Measurements from ENCODE around the gene ALLC. TPM values are rescaled to one million over a fixed set of nuclear protein-coding genes. Genes with fewer than 3 reads are reported as not detected.

The ALLC gene
- total RNA-seq, 1 experiment from 2014 or later, result not detected

- Mint-ChIP-seq H3K36me3 (ENCODE audit: insufficient read depth, unreplicated experiment) (no peaks in the 10 kb centered on the region), H3K4me3 (ENCODE audit: unreplicated experiment) (no peak overlapping the region), H3K9me3 (ENCODE audit: unreplicated experiment) (peaks cover 13% of the 10 kb centered on the region), H3K27ac (ENCODE audit: low read depth, unreplicated experiment) (no peak overlapping the region), H3K4me1 (ENCODE audit: insufficient read depth, unreplicated experiment) (peaks cover 7% of the 10 kb centered on the region), H3K27me3 (ENCODE audit: insufficient read depth, unreplicated experiment) (peaks cover 52% of the 10 kb centered on the region)
- DNase-seq (ENCODE audit: unreplicated experiment), result no peak
- ChIA-PET CTCF (interaction anchor here (0.6 to 6.2 kb wide), 8 partner anchors 13 to 328 kb away, joined by 3 to 50 read pairs (median 4); no protein-coding TSS in a partner anchor), POLR2A (no interaction called here)
- intact Hi-C loops (cut with micrococcal nuclease), result no loop called here
- no TSS peak for BruUV-seq (replicated peaks)
- no peak for TF ChIP-seq CTCF (IDR thresholded peaks at IDR 0.05; ENCODE audit: unreplicated experiment)
Observed at GRCh38 chr2:3726511-3726910, 68.5 kb downstream of the ALLC start.

GRCh38 chr2:3727397-3728045, 69.5 kb downstream of the ALLC start:
- peaks cover 51% of the 10 kb centered on the region for H3K27me3 Mint-ChIP-seq (ENCODE audit: insufficient read depth, unreplicated experiment)
- BruUV-seq (replicated peaks), result no TSS peak
- intact Hi-C loops (cut with micrococcal nuclease), result loop anchor here (1.0 to 2.0 kb wide), 3 partner anchors 99 to 1036 kb away; no protein-coding TSS in a partner anchor
- H3K4me3 Mint-ChIP-seq (ENCODE audit: unreplicated experiment), result no peak overlapping the region
- TF ChIP-seq CTCF (IDR thresholded peaks at IDR 0.05; ENCODE audit: unreplicated experiment), result no peak
- ChIA-PET POLR2A (interaction anchor here (0.6 to 1.0 kb wide), 6 partner anchors 9 to 1074 kb away, joined by 3 to 6 read pairs (median 4); no protein-coding TSS in a partner anchor), CTCF (interaction anchor here (0.6 to 6.2 kb wide), 42 partner anchors 8 to 1265 kb away, joined by 3 to 59 read pairs (median 5); no protein-coding TSS in a partner anchor)
- no peak overlapping the region for H3K27ac Mint-ChIP-seq (ENCODE audit: low read depth, unreplicated experiment)
- H3K4me1 Mint-ChIP-seq (ENCODE audit: insufficient read depth, unreplicated experiment), result peaks cover 12% of the 10 kb centered on the region
- no peak for DNase-seq (ENCODE audit: unreplicated experiment)
- H3K9me3 Mint-ChIP-seq (ENCODE audit: unreplicated experiment), result peaks cover 7% of the 10 kb centered on the region
- H3K36me3 Mint-ChIP-seq (ENCODE audit: insufficient read depth, unreplicated experiment), result no peaks in the 10 kb centered on the region

GRCh38 chr2:3728104-3729054, 70.4 kb downstream of the ALLC start:
- POLR2A ChIA-PET, result interaction anchor here (0.6 to 1.0 kb wide), 7 partner anchors 10 to 1074 kb away, joined by 3 to 6 read pairs (median 3); no protein-coding TSS in a partner anchor
- no TSS peak for BruUV-seq (replicated peaks)
- peaks cover 43% of the 10 kb centered on the region for H3K27me3 Mint-ChIP-seq (ENCODE audit: insufficient read depth, unreplicated experiment)
- H3K4me3 Mint-ChIP-seq (ENCODE audit: unreplicated experiment), result no peak overlapping the region
- intact Hi-C loops (cut with micrococcal nuclease), result loop anchor here (1.0 to 2.0 kb wide), 3 partner anchors 98 to 1035 kb away; no protein-coding TSS in a partner anchor
- CTCF ChIA-PET, result interaction anchor here (0.6 to 6.2 kb wide), 46 partner anchors 9 to 1376 kb away, joined by 3 to 59 read pairs (median 5); no protein-coding TSS in a partner anchor
- H3K4me1 Mint-ChIP-seq (ENCODE audit: insufficient read depth, unreplicated experiment), result peaks cover 12% of the 10 kb centered on the region
- peak; percentile 62 for DNase-seq (ENCODE audit: unreplicated experiment)
- TF ChIP-seq CTCF (IDR thresholded peaks at IDR 0.05; ENCODE audit: unreplicated experiment), result peak; percentile 51
- H3K36me3 Mint-ChIP-seq (ENCODE audit: insufficient read depth, unreplicated experiment), result no peaks in the 10 kb centered on the region
- H3K27ac Mint-ChIP-seq (ENCODE audit: low read depth, unreplicated experiment), result no peak overlapping the region
- H3K9me3 Mint-ChIP-seq (ENCODE audit: unreplicated experiment), result peaks cover 7% of the 10 kb centered on the region

Measured in MCF 10A (cell line).